ENCODE data around the gene ANKRD55.
"Not testable (repeated sequence)": the region's sequence is repeated elsewhere in the genome, so short reads cannot be mapped to it uniquely, and the experiment has no call there.

ANKRD55 gene

DNA sequence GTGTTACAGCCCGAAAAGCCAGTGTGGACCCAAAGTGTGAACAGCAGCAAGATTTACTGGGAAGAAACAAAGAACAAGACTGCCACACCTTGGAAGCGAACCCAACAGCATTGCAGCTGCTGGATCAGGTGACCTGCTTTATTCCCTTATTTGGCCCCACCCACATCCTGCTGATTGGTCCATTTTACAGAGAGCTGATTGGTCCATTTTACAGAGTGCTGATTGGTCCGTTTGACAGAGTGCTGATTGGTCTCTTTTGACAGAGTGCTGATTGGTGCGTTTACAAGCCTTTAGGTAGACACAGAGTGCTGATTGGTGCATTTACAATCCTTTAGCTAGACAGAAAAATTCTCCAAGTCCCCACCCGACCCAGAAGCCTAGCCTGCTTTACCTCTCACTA, 16.0 kb upstream of the ANKRD55 start:
- not testable (repeated sequence) for ATAC-seq (replicated peaks; ENCODE audit: extremely low read depth, poor library complexity, severe bottlenecking); H3K27me3 Mint-ChIP-seq; H3K4me3 Mint-ChIP-seq; DNase-seq (ENCODE audit: low spot score in 2 of 2); H3K4me1 Mint-ChIP-seq; H3K27ac Mint-ChIP-seq (ENCODE audit: low read depth); H3K36me3 Mint-ChIP-seq (ENCODE audit: insufficient read depth); H3K9me3 Mint-ChIP-seq

DNA sequence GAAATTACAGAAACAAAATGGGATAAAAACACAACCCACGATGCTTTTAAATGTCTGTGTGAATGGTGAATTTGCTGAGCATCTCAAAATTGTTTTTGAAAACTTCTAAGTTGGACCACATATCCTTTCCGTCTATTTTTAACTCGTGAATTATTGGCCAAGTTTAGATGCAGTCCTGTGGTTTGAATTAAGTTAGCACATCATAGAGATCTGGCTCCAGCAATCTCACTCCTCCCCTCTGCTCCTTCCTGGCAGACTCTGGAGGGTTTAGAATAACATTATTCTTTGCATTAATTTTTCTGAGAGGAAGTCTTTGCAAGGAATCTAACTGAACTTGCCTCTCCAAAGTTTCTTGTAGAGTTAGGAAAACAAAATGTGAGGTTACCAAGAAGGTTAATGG, 14.5 kb upstream of the ANKRD55 start:
- H3K4me1 Mint-ChIP-seq: no peaks in the 10 kb centered on the region
- H3K27me3 Mint-ChIP-seq: no peaks in the 10 kb centered on the region
- ATAC-seq (replicated peaks; ENCODE audit: extremely low read depth, poor library complexity, severe bottlenecking): no peak
- no peak for DNase-seq (ENCODE audit: low spot score in 2 of 2)
- H3K9me3 Mint-ChIP-seq: no peaks in the 10 kb centered on the region
- no peaks in the 10 kb centered on the region for H3K36me3 Mint-ChIP-seq (ENCODE audit: insufficient read depth)
- H3K4me3 Mint-ChIP-seq: no peak overlapping the region
- H3K27ac Mint-ChIP-seq (ENCODE audit: low read depth): no peak overlapping the region

DNA sequence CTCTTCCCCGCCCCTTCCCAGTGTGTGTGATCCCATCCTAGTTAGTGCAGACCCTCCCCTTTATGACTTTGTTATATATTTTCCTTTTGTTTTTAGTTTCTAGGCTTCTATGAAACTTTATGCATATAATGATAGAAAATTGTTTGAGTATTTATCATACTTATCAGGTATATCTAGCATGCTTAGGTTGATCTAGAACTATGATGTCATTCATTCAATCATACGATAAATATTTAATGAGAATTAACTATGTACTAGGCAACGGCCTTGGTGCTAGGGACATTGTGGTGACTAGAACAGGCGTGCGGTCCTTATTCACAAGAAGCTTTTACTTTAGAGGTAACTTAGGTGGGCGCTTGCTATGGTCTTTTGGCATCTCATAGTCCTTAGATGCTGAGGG, 13.6 kb upstream of the ANKRD55 start:
- ATAC-seq (replicated peaks; ENCODE audit: extremely low read depth, poor library complexity, severe bottlenecking) (no peak), DNase-seq (ENCODE audit: low spot score in 2 of 2) (no peak)
- Mint-ChIP-seq H3K4me3 (no peak overlapping the region), H3K4me1 (no peaks in the 10 kb centered on the region), H3K36me3 (ENCODE audit: insufficient read depth) (no peaks in the 10 kb centered on the region), H3K9me3 (peaks cover under 1% of the 10 kb centered on the region), H3K27ac (ENCODE audit: low read depth) (no peak overlapping the region), H3K27me3 (no peaks in the 10 kb centered on the region)

DNA sequence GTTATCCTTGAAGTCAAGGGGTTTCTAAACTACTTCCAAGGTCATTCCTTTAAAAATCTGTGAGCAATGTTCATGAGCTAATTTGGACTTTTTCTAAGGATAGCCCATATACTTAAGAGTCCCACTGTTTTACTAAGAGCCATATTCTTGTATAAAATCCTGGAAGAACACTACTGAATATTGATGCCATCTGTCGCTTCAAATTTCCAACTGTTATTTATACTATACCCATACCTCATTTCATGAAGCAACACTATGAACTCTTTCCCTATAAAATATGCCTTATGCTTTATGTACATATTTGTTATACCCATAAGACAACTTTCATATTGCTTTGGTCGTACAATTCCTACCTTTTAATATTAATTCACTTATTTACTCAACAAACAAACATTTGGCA, 12.4 kb upstream of the ANKRD55 start:
- H3K27me3 Mint-ChIP-seq: no peaks in the 10 kb centered on the region
- peaks cover 7% of the 10 kb centered on the region for H3K9me3 Mint-ChIP-seq
- H3K4me1 Mint-ChIP-seq: no peaks in the 10 kb centered on the region
- no peak for DNase-seq (ENCODE audit: low spot score in 2 of 2)
- no peaks in the 10 kb centered on the region for H3K36me3 Mint-ChIP-seq (ENCODE audit: insufficient read depth)
- no peak overlapping the region for H3K4me3 Mint-ChIP-seq
- H3K27ac Mint-ChIP-seq (ENCODE audit: low read depth): no peak overlapping the region
- ATAC-seq (replicated peaks; ENCODE audit: extremely low read depth, poor library complexity, severe bottlenecking): no peak

DNA sequence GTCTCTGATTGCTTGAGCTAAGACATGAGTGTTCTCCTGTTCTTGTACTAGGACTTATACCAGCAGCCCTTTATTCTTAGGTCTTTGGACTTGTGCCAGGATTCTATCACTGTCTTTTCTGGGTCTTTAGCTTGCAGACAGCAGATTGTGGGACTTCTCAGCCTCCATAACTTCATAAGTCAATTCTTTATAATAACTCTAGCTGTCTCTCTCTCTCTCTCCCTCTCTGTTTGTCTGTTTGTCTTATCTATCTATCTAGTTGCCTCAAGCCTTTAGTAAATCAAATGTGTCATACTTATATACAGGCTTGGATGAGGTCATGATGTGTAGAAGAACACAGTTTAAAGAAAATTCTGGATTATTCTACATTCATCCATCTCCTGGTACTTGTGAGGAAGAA, 11.5 kb upstream of the ANKRD55 start:
- no peak overlapping the region for H3K27ac Mint-ChIP-seq (ENCODE audit: low read depth)
- no peak for DNase-seq (ENCODE audit: low spot score in 2 of 2)
- H3K36me3 Mint-ChIP-seq (ENCODE audit: insufficient read depth): no peaks in the 10 kb centered on the region
- H3K4me3 Mint-ChIP-seq: no peak overlapping the region
- ATAC-seq (replicated peaks; ENCODE audit: extremely low read depth, poor library complexity, severe bottlenecking): no peak
- H3K4me1 Mint-ChIP-seq: no peaks in the 10 kb centered on the region
- H3K27me3 Mint-ChIP-seq: no peaks in the 10 kb centered on the region
- peaks cover 7% of the 10 kb centered on the region for H3K9me3 Mint-ChIP-seq

DNA sequence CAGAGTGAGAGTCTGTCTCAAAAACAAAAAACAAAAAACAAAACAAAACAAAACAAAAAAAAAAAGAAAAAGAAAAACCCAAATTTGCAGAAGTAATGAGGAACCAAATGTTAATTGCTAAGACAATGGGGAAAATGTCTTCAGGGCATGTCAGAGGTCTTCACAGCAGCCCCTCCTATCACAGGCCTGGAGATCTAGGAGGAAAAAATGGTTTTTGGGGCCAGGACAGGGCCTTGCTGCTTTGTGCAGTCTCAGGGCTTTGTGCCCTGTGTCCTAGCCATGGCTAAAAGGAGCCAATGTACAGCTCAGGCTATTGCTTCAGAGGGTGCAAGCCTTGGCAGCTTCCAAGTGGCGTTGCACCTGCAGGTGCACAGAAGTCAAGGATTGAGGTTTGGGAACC, 9.1 kb upstream of the ANKRD55 start:
- ATAC-seq (replicated peaks; ENCODE audit: extremely low read depth, poor library complexity, severe bottlenecking); H3K4me1 Mint-ChIP-seq; H3K27me3 Mint-ChIP-seq; DNase-seq (ENCODE audit: low spot score in 2 of 2); H3K9me3 Mint-ChIP-seq; H3K4me3 Mint-ChIP-seq; H3K27ac Mint-ChIP-seq (ENCODE audit: low read depth); H3K36me3 Mint-ChIP-seq (ENCODE audit: insufficient read depth): not testable (repeated sequence)

DNA sequence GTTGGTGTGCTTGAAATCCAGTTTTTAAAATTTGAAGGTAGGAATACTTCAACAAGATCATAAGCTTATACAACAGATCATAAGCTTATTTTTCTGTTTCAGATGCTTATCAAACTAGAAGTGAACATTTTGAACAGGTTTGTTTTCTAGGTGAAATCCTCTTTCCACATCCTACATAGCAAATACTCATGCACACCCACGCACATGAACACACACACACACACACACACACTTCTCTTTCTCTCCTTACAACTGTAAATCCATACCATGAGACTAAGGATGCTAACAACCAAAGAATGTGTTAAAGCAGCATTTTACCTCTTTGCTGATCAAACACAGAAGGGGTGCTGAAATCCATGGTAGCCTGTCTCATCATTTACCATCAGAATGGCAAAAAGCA, 592 bp downstream of the ANKRD55 start:
- Mint-ChIP-seq H3K27me3 (peaks cover 37% of the 10 kb centered on the region), H3K36me3 (ENCODE audit: insufficient read depth) (no peaks in the 10 kb centered on the region), H3K4me1 (no peaks in the 10 kb centered on the region), H3K4me3 (no peak overlapping the region), H3K9me3 (no peaks in the 10 kb centered on the region), H3K27ac (ENCODE audit: low read depth) (no peak overlapping the region)
- DNase-seq (ENCODE audit: low spot score in 2 of 2) (no peak), ATAC-seq (replicated peaks; ENCODE audit: extremely low read depth, poor library complexity, severe bottlenecking) (no peak)

DNA sequence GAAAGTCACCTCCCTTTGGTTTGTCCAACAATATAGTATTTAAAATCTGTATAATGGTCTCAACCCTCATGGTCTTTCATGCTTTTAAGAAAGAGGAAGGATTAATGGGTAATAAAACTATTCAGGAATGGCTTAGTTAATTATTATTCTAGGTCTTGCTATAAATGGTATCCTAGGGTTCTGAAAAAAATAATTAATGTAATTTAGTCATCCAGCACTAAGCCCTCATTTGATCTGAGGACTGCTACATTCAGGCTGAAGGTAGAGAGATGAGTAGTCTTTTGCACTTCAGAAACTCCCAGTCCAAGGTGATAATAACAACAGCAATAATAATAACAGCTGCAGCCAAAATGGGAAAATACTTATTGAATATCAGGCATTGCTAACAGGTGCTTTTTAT, 2.6 kb downstream of the ANKRD55 start:
- Mint-ChIP-seq H3K4me3 (no peak overlapping the region), H3K36me3 (ENCODE audit: insufficient read depth) (no peaks in the 10 kb centered on the region)

DNA sequence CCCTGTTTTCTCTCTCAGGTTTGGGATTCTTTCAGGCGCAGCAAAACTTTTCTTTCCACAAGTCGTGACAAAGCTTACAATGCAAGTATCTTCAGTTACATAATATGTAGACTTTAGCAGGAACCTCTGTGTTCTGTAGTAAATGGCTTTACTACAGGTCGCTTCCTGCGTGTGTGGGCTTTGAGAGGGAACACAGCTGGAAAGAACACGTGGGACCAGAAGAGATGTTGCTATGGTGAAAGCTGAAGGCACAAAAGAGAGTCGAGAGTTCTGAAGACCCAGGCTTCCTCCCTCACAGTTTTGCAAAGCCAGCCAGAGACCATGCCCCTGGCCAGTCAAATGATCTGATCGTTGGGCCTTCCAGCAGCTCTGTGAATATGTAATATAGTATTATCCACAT, 4.0 kb downstream of the ANKRD55 start:
- ATAC-seq (replicated peaks; ENCODE audit: extremely low read depth, poor library complexity, severe bottlenecking) (no peak), DNase-seq (ENCODE audit: low spot score in 2 of 2) (no peak)
- Mint-ChIP-seq H3K4me3 (no peak overlapping the region), H3K9me3 (no peaks in the 10 kb centered on the region), H3K4me1 (peaks cover 6% of the 10 kb centered on the region), H3K36me3 (ENCODE audit: insufficient read depth) (no peaks in the 10 kb centered on the region), H3K27me3 (peaks cover 11% of the 10 kb centered on the region), H3K27ac (ENCODE audit: low read depth) (no peak overlapping the region)

More for the DNA sequence above, 2.6 kb downstream of the ANKRD55 start:
- DNase-seq (ENCODE audit: low spot score in 2 of 2) (no peak), ATAC-seq (replicated peaks; ENCODE audit: extremely low read depth, poor library complexity, severe bottlenecking) (no peak)
- Mint-ChIP-seq H3K27me3 (peaks cover 21% of the 10 kb centered on the region), H3K27ac (ENCODE audit: low read depth) (no peak overlapping the region), H3K9me3 (no peaks in the 10 kb centered on the region), H3K4me1 (no peaks in the 10 kb centered on the region)

DNA sequence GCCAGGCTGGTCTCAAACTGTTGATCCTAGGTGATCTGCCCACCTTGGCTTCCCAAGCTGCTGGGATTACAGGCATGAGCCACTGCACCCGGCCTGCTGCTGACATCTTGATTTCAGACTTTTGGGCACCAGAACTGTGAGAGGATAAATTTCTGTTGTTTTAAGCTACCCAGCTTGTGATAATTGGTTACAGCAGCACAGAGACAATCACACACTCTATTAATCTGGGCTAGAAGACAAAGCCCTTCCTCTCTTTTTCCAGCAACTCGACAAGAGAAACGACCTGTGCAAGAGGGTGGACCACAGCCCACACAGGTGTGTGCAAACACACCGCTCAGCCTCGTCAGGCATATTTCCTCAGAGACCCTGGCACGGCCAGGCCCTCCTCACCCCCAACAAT, 4.5 kb downstream of the ANKRD55 start:
- H3K9me3 Mint-ChIP-seq: no peaks in the 10 kb centered on the region
- H3K27me3 Mint-ChIP-seq: peaks cover 9% of the 10 kb centered on the region
- no peaks in the 10 kb centered on the region for H3K36me3 Mint-ChIP-seq (ENCODE audit: insufficient read depth)
- H3K4me1 Mint-ChIP-seq: peaks cover 6% of the 10 kb centered on the region
- ATAC-seq (replicated peaks; ENCODE audit: extremely low read depth, poor library complexity, severe bottlenecking): no peak
- no peak overlapping the region for H3K27ac Mint-ChIP-seq (ENCODE audit: low read depth)
- DNase-seq (ENCODE audit: low spot score in 2 of 2): no peak
- H3K4me3 Mint-ChIP-seq: no peak overlapping the region

DNA sequence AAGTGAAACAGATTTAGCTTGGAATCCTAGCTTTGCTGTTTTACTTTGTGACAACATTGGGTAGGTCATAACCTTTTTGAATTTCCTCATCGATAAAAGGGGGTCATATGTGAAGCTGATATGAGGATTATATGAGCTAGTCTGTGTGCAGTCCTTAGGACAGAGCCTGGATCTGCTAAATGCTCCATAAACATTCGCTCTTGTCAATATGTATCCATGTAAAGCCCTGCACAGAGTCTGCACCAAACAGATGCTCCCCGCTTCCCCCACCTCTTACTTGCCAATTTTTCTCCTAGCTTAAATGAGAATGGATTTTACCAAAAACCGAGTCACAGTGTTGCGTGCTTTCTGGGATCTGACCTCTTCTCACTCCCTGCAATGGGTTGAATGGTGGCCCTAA, 5.4 kb downstream of the ANKRD55 start:
- ATAC-seq (replicated peaks; ENCODE audit: extremely low read depth, poor library complexity, severe bottlenecking) (no peak), DNase-seq (ENCODE audit: low spot score in 2 of 2) (no peak)
- Mint-ChIP-seq H3K4me1 (peaks cover 6% of the 10 kb centered on the region), H3K27ac (ENCODE audit: low read depth) (no peak overlapping the region), H3K27me3 (peaks cover 11% of the 10 kb centered on the region), H3K4me3 (no peak overlapping the region), H3K9me3 (peaks cover under 1% of the 10 kb centered on the region), H3K36me3 (ENCODE audit: insufficient read depth) (no peaks in the 10 kb centered on the region)

DNA sequence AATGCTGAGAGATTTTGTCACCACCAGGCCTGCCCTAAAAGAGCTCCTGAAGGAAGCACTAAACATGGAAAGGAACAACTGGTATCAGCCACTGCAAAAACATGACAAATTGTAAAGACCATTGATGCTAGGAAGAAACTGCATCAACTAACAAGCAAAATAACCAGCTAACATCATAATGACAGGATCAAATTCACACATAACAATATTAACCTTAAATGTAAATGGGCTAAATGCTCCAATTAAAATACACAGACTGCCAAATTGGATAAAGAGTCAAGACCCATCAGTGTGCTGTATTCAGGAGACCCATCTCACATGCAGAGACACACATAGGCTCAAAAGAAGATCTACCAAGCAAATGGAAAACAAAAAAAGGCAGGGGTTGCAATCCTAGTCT, 9.8 kb downstream of the ANKRD55 start:
- DNase-seq (ENCODE audit: low spot score in 2 of 2); H3K9me3 Mint-ChIP-seq; H3K4me3 Mint-ChIP-seq; H3K36me3 Mint-ChIP-seq (ENCODE audit: insufficient read depth); H3K27ac Mint-ChIP-seq (ENCODE audit: low read depth); ATAC-seq (replicated peaks; ENCODE audit: extremely low read depth, poor library complexity, severe bottlenecking): not testable (repeated sequence)
- Mint-ChIP-seq H3K27me3 (peaks cover 24% of the 10 kb centered on the region), H3K4me1 (peaks cover 19% of the 10 kb centered on the region)

DNA sequence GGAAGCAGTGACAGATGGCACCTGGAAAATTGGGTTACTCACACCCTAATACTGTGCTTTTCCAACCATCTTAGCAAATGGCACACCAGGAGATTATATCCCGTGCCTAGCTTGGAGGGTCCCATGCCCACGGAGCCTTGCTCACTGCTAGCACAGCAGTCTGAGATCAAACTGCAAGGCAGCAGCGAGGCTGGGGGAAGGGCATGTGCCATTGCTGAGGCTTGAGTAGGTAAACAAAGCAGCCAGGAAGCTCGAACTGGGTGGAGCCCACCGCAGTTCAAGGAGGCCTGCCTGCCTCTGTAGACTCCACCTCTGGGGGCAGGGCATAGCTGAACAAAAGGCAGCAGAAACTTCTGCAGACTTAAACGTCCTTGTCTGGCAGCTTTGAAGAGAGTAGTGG, 11.5 kb downstream of the ANKRD55 start:
- not testable (repeated sequence) for H3K9me3 Mint-ChIP-seq; H3K4me3 Mint-ChIP-seq; ATAC-seq (replicated peaks; ENCODE audit: extremely low read depth, poor library complexity, severe bottlenecking); H3K27ac Mint-ChIP-seq (ENCODE audit: low read depth); DNase-seq (ENCODE audit: low spot score in 2 of 2); H3K36me3 Mint-ChIP-seq (ENCODE audit: insufficient read depth)
- peaks cover 19% of the 10 kb centered on the region for H3K4me1 Mint-ChIP-seq
- H3K27me3 Mint-ChIP-seq: peaks cover 24% of the 10 kb centered on the region
